SHP77 treated with DMSO at 0.1 percent for 48 hours (cell line): ENCODE results near the gene MAST2.
A peak's percentile ranks its signal among the peaks of the same experiment; 100 is the strongest.
"Not testable (repeated sequence)": the region's sequence is repeated elsewhere in the genome, so short reads cannot be mapped to it uniquely, and the experiment has no call there.

Experiments used
- DNase-seq: peaks from one replicate; lab custom pipeline; 2025; lab: John Stamatoyannopoulos, UW

The MAST2 gene

GRCh38 chr1:45938029-45938428 is 134.6 kb downstream of the MAST2 start:
- no peak for DNase-seq

DNA sequence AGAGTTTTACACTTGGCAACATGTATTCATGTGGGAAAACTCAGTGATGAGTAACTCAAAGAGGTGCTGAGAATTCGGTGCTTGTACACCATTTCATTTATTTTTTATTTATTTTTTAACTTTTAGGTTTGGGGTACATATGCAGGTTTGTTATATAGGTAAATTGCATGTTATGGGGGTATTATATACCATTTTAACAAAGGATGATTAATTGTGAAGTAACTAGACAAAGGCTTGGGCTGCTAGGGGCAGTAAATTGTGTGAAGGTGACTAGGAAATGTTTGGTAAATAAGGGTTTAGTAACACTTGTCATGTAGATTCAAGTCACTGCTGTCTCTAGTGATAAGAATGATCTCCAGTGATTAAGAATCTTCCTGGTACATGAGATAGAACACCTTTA is 139.0 kb downstream of the MAST2 start:
- DNase-seq: no peak

DNA sequence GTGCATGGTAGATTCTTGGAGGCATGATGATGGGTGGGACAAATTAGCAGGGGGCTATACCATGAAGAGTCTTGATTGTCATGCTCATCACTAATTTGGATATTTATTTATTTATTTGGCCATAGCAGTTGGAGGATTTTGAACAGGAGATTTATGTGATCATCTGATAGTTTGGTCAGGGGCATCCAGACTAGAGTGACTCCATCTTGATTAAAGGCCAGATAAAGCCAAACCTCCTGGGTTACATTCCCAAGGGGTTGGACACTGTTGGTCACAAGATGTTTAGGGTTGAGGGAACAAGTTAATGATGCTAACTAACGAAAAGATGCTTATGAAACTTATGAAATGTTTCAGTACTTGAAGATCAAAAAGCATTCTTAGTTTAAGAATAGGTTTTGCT is 139.8 kb downstream of the MAST2 start:
- DNase-seq: no peak

- DNase-seq: no peak
Measured at GRCh38 chr1:45945426-45945825, 142.0 kb downstream of the MAST2 start.

- DNase-seq: not testable (repeated sequence)
Measured at GRCh38 chr1:45949462-45949861, 146.1 kb downstream of the MAST2 start.

- DNase-seq: no peak
Measured at GRCh38 chr1:45952072-45952471, 148.7 kb downstream of the MAST2 start.

GRCh38 chr1:45953934-45954847 is 150.8 kb downstream of the MAST2 start:
- DNase-seq: no peak

GRCh38 chr1:45957684-45958083 is 154.3 kb downstream of the MAST2 start:
- DNase-seq: no peak

GRCh38 chr1:45958317-45958716 is 154.9 kb downstream of the MAST2 start:
- no peak for DNase-seq

DNA sequence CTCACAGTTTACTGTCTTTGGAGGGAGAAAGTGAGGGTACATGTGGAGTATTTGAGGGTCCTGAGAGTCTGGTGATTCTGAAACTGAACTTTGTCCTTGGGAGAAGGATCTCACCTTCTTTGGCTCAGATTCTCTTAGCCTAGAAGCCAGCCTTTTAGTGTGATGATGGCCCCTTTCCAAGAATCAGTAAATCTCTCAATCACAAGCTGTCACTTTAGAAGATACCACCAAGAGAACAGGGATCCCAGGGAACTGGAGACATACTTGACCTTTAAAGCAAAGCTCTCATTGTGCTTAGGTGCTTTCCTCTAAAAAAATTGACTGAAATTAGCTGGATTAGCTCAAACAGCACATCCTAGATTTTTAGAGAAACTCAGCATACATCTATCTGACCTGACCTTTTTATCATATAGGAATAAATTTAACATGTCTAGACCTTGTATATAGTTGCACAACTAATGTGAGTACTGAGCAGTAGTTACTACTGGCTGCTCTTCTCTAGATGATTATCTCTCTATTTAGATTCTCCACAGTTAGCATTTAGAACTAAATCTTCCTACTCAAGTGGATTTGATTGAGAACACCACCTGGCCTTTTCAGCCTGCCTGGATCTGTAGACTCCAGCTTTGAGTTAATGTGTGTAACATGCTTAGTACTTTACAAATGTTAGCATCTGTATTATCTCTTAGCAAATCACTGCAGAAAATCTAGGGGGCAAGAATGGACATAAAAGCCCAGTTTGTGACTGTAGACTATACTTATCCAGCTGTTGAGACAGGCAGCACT is 157.7 kb downstream of the MAST2 start:
- no peak for DNase-seq

DNA sequence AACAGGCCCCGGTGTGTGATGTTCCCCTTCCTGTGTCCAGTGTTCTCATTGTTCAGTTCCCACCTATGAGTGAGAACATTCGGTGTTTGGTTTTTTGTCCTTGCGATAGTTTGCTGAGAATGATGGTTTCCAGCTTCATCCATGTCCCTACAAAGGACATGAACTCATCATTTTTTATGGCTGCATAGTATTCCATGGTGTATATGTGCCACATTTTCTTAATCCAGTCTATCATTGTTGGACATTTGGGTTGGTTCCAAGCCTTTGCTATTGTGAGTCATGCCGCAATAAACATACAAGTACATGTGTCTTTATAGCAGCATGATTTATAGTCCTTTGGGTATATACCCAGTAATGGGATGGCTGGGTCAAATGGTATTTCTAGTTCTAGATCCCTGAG is 158.5 kb downstream of the MAST2 start:
- DNase-seq: not testable (repeated sequence)

DNA sequence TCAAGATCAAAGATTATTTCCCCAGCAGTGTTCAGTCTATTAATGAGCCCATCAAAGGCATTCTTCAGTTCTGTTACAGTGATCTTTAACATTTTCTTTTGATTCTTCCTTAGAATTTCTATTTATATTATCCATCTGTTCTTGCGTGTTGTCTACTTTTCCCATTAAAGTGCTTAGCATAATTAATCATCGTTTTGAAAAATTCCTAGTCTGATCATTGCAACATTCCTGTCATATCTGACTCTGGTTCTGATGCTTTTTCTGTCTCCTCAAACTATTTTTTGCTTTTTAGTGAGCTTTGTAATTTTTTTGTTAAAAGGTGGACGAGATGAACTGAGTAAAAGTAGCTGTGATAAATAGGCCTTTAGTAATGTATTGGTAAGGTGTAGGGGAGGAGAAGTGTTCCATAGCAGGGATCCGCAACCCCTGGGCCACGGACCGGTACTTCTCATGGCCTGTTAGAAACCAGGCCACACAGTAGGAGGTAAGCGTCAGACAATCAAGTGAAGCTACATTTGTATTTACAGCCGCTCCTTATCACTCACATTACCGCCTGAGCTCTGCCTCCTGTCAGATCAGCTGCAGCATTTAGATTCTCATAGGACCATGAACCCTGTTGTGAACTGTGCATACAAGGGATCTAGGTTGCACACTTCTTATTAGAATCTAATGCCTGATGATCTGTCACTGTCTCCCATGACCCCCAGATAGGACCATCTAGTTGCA is 165.7 kb downstream of the MAST2 start:
- DNase-seq: no peak

DNA sequence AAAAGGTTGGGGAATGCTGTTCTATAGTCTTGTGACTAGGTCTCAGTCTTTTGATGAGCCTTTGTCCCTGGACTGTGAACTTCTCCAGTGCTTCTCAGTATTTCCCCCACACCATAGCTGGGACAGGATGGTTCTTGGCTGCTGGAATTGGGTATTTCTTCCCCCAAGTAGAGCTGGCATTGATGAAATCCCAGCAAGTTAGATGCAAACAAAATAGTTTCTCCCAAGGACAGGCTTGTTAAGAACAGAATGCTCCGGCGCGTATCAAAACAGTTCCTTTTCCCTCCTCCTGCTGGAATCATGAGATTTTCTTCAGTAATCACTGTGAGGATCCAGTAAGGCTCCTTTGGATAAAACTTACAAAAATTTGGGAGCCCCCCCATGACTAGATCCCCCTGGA is 166.5 kb downstream of the MAST2 start:
- DNase-seq: no peak

DNA sequence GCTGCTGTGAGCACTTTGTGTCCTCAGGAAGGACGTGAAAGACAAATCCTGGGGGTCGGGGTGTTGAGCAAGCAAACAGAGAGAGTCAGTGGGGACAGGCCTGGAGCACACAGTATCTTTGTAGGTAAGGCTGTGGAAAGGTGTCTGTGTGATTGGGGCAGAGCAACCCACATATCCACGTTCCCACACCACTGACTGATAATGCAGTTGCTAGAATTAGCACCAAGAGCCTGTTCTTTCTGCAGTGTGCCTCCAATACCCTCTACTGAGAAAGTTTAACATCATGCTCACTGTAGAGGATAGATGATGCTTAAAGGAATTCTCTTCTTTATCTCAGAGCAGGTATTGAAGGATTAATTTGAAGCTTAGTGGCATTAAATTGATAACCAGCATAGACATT is 167.9 kb downstream of the MAST2 start:
- no peak for DNase-seq

DNA sequence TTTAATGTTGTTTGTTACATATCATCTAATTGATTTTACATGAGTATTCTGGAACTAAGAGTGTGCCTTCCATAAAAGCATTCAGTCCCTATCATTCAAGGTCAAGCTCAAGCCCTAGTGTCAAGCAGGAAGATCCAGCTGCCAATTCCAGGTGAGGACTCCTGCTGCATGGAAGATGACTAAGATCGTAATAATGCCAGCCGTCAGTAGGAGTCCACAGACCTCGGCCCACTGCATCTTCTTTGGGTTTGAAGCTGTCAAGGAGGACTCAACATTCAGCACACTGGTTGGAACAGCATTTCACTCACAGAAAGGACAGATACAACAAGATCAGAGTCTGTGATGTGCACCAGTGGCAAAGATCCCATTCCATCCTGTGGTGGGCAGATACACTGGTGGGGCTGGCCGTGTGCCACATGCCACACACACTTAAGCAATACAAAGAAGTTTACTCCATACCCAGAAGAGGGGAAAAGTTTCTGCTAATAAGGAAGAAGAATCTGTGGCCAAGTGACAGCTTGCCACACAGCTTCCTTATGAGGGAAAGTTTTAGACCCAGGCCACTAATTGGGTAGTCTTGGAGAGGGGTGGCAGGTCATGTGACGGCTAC is 168.6 kb downstream of the MAST2 start:
- no peak for DNase-seq

DNA sequence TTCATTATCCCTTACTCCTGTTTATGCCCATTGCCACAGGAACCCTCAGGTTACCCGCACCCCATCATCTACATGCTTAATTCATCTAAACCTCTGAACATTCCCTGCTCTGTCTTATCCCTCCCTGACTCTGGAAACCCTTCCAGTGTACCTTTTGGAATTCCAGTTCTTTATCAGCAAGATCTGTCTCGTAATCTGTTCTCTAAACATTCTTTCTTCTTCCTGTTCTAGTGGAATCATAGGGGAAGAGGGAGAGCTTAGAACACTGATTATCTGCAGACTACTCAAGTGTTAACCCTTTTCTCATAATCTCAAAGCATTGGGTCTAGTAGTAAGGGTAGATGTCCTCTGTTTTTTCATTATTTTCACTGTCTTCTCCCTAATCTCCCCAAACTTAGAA is 169.2 kb downstream of the MAST2 start:
- no peak for DNase-seq

- no peak for DNase-seq
Measured at GRCh38 chr1:45973121-45973520, 169.7 kb downstream of the MAST2 start.

DNA sequence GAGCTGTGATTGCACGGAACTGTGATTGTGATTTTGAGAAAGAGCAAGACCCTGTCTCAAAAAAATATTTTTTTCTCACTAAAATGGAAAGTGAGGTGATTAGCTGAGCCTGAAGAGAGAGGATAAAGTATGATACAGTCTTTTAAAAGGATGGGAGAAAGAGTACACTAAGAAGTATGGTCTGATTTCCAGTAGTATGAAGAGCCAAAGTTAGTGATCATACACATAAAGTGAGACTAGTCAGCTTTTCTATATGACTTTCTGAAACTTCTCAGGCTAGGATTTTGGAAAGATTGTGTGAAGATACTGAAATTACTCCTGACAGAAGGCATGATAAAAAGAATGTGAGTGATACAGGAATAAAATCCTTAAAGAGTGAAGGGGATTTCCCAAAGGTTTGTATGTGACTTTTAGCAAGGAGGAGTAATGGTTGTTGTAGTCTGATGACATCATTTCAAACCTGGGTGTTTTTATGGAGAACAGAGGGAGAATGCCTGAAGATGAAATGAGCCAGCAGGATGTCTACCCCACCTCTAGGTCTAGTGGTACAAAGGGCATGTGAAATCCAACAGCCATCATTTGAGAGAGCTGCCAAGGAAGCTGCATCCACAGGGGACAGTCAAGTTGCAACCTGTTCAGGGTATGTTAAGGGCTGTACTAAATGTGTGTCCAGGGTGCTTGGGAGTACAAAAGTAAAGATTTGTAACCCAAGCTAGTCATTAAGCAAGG is 171.3 kb downstream of the MAST2 start:
- DNase-seq: peak; percentile 24

DNA sequence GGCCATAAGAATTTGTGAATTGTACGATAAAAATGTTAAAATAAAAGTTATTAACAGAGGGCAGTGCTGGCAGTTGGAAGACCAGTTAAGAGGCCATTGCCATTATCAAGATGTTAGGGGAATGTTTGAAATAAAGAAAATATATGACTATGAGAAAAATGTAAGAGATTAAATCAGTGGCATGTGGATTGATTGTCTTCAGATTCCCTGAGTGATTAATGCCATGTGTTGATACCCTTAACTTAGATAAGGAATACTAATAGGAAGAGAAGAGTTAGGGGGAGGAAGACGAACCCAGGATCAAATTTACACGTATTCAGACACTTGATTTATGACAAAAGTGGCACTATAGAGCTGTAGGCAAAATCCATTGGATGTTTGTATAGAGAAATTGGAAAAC is 173.2 kb downstream of the MAST2 start:
- no peak for DNase-seq

DNA sequence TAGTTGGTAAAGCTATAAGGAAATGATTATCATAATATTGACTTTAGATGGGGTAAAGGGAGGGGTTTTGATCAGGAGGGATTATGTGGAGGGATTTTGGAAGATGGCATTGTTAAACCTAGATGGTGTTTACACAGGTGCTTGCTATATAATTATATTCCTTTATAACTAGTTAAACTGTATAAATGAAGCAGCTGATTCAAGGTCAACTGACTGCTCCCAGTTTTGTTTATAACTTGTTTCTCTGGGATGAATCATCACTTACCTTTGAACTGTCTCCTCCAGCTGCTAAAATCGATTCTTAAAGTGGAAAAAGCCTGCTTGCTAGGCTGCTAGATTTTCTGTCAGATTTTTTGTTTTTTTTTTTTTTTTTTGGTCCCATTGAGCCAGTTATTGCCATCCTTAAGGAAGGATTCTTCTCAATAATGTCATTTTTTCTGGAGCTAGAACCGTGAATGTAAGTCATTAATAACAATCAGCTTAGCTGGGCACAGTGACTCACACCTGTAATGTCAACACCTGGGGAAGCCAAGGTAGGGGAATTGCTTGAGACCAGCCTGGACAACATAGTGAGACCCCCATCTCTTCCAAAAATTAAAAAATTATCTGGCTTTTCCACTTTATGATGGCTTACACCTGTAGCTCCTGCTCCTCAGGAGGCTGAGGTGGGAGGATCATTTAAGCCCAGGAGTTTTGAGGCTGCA is 175.8 kb downstream of the MAST2 start:
- DNase-seq: peak; percentile 96

- DNase-seq: peak; percentile 62
Measured at GRCh38 chr1:45979778-45980176, 176.4 kb downstream of the MAST2 start.
